ENCODE data around the gene SLC44A4.
"Not testable (repeated sequence)": the region's sequence is repeated elsewhere in the genome, so short reads cannot be mapped to it uniquely, and the experiment has no call there.

SLC44A4 gene

GRCh38 chr6:31869343-31869742, 9.5 kb downstream of the SLC44A4 start:
- no peak for ATAC-seq
- no peak for TF ChIP-seq ZFP3 (CRISPR knock-in tag; IDR thresholded peaks at IDR 0.05)

- ATAC-seq, result not testable (repeated sequence)
These were observed 10.2 kb downstream of the SLC44A4 start for GRCh38 chr6:31868658-31868971.

DNA sequence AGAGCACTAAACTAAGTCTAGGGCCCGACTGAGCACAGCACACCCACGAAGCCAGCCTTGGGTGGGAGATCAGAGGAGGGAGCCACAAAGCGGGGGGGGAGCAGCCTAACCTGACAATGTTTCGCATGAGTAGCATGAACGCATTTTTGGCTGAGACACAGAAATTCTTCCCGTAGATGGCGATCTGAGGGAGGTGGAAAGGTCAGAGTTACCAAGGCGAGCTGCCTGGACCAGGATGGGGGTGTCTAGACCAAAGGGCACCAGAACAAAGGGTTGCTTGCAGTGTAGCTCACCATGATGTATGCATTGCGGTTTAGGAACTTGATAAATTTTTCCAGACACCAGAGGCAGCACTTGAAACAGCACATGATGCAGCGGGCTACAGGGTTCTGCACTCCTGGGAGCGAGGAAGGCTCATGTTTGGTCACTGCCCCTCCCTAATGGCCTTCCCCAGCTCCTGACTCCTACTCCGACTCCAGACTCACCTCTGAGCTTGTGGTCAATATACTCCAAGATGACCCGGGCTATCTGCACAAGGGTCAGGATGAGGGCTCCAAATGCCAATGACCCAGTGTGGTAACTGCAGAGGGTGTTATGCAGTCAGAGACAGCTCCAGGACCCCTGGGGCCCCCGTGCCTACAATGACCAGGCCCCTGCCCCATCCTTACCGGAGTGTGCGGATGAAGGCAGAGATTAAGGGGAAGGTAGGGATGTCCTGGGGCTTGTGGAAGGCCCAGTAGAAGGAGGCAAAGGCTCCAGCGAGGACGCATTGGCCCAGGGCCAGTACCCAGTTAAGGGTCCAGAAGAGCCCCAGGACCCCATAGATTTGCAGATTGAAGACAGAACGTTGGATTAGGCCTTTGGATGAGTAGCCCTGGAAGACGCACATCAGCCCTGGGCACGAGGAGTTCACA, 13.3 kb downstream of the SLC44A4 start:
- TF ChIP-seq, protein P1, sequence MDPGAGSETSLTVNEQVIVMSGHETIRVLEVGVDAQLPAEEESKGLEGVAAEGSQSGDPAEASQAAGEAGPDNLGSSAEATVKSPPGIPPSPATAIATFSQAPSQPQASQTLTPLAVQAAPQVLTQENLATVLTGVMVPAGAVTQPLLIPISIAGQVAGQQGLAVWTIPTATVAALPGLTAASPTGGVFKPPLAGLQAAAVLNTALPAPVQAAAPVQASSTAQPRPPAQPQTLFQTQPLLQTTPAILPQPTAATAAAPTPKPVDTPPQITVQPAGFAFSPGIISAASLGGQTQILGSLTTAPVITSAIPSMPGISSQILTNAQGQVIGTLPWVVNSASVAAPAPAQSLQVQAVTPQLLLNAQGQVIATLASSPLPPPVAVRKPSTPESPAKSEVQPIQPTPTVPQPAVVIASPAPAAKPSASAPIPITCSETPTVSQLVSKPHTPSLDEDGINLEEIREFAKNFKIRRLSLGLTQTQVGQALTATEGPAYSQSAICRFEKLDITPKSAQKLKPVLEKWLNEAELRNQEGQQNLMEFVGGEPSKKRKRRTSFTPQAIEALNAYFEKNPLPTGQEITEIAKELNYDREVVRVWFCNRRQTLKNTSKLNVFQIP (CRISPR knock-in tag; IDR thresholded peaks at IDR 0.05; ENCODE audit: borderline replicate concordance, low read depth), result no peak
- TF ChIP-seq ARNTL (CRISPR knock-in tag; IDR thresholded peaks at IDR 0.05; ENCODE audit: borderline replicate concordance, low read depth) (no peak), ZNF8 (CRISPR knock-in tag; IDR thresholded peaks at IDR 0.05) (no peak), SNAI2 (CRISPR knock-in tag; IDR thresholded peaks at IDR 0.05) (no peak), TCF4 (CRISPR knock-in tag; IDR thresholded peaks at IDR 0.05; ENCODE audit: borderline replicate concordance) (no peak), PPARA (CRISPR knock-in tag; IDR thresholded peaks at IDR 0.05; ENCODE audit: borderline replicate concordance) (no peak), ZFP3 (CRISPR knock-in tag; IDR thresholded peaks at IDR 0.05) (no peak), CSDC2 (CRISPR knock-in tag; IDR thresholded peaks at IDR 0.05) (no peak)
- ATAC-seq, result no peak

- TF ChIP-seq ISL1 (CRISPR knock-in tag; IDR thresholded peaks at IDR 0.05), result no peak
- TF ChIP-seq, protein P2, sequence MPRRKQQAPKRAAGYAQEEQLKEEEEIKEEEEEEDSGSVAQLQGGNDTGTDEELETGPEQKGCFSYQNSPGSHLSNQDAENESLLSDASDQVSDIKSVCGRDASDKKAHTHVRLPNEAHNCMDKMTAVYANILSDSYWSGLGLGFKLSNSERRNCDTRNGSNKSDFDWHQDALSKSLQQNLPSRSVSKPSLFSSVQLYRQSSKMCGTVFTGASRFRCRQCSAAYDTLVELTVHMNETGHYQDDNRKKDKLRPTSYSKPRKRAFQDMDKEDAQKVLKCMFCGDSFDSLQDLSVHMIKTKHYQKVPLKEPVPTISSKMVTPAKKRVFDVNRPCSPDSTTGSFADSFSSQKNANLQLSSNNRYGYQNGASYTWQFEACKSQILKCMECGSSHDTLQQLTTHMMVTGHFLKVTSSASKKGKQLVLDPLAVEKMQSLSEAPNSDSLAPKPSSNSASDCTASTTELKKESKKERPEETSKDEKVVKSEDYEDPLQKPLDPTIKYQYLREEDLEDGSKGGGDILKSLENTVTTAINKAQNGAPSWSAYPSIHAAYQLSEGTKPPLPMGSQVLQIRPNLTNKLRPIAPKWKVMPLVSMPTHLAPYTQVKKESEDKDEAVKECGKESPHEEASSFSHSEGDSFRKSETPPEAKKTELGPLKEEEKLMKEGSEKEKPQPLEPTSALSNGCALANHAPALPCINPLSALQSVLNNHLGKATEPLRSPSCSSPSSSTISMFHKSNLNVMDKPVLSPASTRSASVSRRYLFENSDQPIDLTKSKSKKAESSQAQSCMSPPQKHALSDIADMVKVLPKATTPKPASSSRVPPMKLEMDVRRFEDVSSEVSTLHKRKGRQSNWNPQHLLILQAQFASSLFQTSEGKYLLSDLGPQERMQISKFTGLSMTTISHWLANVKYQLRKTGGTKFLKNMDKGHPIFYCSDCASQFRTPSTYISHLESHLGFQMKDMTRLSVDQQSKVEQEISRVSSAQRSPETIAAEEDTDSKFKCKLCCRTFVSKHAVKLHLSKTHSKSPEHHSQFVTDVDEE (CRISPR knock-in tag; IDR thresholded peaks at IDR 0.05), result no peak
- no peak for TF ChIP-seq ARNTL (CRISPR knock-in tag; IDR thresholded peaks at IDR 0.05; ENCODE audit: borderline replicate concordance, low read depth)
- no peak for TF ChIP-seq ZFP3 (CRISPR knock-in tag; IDR thresholded peaks at IDR 0.05)
- no peak for TF ChIP-seq ZNF8 (CRISPR knock-in tag; IDR thresholded peaks at IDR 0.05)
- no peak for TF ChIP-seq BACH2 (CRISPR knock-in tag; IDR thresholded peaks at IDR 0.05; ENCODE audit: borderline replicate concordance)
- TF ChIP-seq ZC3H10 (CRISPR knock-in tag; IDR thresholded peaks at IDR 0.05), result no peak
- TF ChIP-seq ZFP30 (CRISPR knock-in tag; IDR thresholded peaks at IDR 0.05), result no peak
- no peak for TF ChIP-seq GLIS3 (CRISPR knock-in tag; IDR thresholded peaks at IDR 0.05)
- TF ChIP-seq, protein P3, sequence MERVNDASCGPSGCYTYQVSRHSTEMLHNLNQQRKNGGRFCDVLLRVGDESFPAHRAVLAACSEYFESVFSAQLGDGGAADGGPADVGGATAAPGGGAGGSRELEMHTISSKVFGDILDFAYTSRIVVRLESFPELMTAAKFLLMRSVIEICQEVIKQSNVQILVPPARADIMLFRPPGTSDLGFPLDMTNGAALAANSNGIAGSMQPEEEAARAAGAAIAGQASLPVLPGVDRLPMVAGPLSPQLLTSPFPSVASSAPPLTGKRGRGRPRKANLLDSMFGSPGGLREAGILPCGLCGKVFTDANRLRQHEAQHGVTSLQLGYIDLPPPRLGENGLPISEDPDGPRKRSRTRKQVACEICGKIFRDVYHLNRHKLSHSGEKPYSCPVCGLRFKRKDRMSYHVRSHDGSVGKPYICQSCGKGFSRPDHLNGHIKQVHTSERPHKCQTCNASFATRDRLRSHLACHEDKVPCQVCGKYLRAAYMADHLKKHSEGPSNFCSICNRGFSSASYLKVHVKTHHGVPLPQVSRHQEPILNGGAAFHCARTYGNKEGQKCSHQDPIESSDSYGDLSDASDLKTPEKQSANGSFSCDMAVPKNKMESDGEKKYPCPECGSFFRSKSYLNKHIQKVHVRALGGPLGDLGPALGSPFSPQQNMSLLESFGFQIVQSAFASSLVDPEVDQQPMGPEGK (CRISPR knock-in tag; IDR thresholded peaks at IDR 0.05; ENCODE audit: borderline replicate concordance), result no peak
- no peak for TF ChIP-seq ZNF70 (CRISPR knock-in tag; IDR thresholded peaks at IDR 0.05)
- TF ChIP-seq ESRRG (CRISPR knock-in tag; IDR thresholded peaks at IDR 0.05), result no peak
- TF ChIP-seq, protein P1 (CRISPR knock-in tag; IDR thresholded peaks at IDR 0.05; ENCODE audit: borderline replicate concordance, low read depth), result no peak
- TF ChIP-seq SNAI2 (CRISPR knock-in tag; IDR thresholded peaks at IDR 0.05), result no peak
- no peak for TF ChIP-seq ZNF565 (CRISPR knock-in tag; conservative IDR thresholded peaks at IDR 0.05; ENCODE audit: low read depth)
- ATAC-seq, result no peak
These were observed 14.0 kb downstream of the SLC44A4 start for GRCh38 chr6:31864818-31865204.

DNA sequence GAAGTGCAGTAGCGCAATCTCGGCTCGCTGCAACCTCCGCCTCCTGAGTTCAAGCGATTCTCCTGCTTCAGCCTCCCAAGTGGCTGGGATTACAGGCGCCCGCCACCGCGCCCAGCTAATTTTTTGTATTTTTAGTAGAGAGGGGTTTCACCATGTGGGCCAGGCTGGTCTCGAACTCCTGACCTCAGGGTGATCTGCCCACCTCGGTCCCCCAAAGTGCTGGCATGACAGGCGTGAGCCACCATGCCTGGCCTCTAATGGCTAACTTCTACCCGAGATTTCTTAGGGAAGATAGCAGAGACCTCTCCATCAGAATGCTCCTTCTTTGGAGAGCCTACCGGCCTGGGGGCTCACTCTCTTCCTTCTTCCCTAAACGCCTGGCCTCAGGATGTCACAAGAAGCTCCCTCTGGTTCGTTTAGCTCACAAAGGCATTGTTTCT, 14.7 kb downstream of the SLC44A4 start:
- ATAC-seq, result not testable (repeated sequence)

Measured in SK-N-SH treated with all-trans-retinoic acid at 6 μM for 48 hours (cell line).